ENCODE measurements around the gene HOXA2.

Gene HOXA2

GRCh38 chr7:27068259-27068658 is 34.2 kb downstream of the HOXA2 start:
- H3K27ac ChIP-seq (ENCODE audit: low read depth, low read length), result no peak overlapping the region
- H3K36me3 ChIP-seq (ENCODE audit: low read length), result no peaks in the 10 kb centered on the region
- H3K79me2 ChIP-seq (ENCODE audit: insufficient read depth, low read length), result no peaks in the 10 kb centered on the region
- H2AFZ ChIP-seq (ENCODE audit: low read depth, low read length, severe bottlenecking), result no peak overlapping the region
- no peaks in the 10 kb centered on the region for H4K20me1 ChIP-seq (ENCODE audit: low read depth, low read length)
- no peaks in the 10 kb centered on the region for H3K9me3 ChIP-seq (ENCODE audit: insufficient read depth, low read length)
- H3K27me3 ChIP-seq (ENCODE audit: low read length), result no peaks in the 10 kb centered on the region
- H3K4me2 ChIP-seq (ENCODE audit: low read depth, low read length, poor library complexity, severe bottlenecking), result no peak overlapping the region
- no peak overlapping the region for H3K4me3 ChIP-seq (ENCODE audit: insufficient read depth, low read length, poor library complexity, severe bottlenecking)
- H3K9me2 ChIP-seq (replicated peaks; ENCODE audit: insufficient read depth, low read length), result no peaks in the 10 kb centered on the region
- no peak overlapping the region for H3K9ac ChIP-seq (ENCODE audit: low read length)
- H3F3A ChIP-seq (ENCODE audit: insufficient read depth), result no peaks in the 10 kb centered on the region
- no peak for TF ChIP-seq EZH2phosphoT487 (conservative IDR thresholded peaks at IDR 0.05; ENCODE audit: low read length)
- TF ChIP-seq CTCF (IDR thresholded peaks at IDR 0.05; ENCODE audit: insufficient read depth, low read length, poor library complexity, severe bottlenecking), result no peak

GRCh38 chr7:27066148-27066547 is 36.3 kb downstream of the HOXA2 start:
- Histone ChIP-seq H2AFZ (ENCODE audit: low read depth, low read length, severe bottlenecking) (no peak overlapping the region), H3F3A (ENCODE audit: insufficient read depth) (no peaks in the 10 kb centered on the region), H3K27ac (ENCODE audit: low read depth, low read length) (no peak overlapping the region)

GRCh38 chr7:27065709-27066108 is 36.8 kb downstream of the HOXA2 start:
- H3K4me2 ChIP-seq (ENCODE audit: low read depth, low read length, poor library complexity, severe bottlenecking), result no peak overlapping the region
- H3K27me3 ChIP-seq (ENCODE audit: low read length), result no peaks in the 10 kb centered on the region
- H3K36me3 ChIP-seq (ENCODE audit: low read length), result no peaks in the 10 kb centered on the region
- TF ChIP-seq EZH2phosphoT487 (conservative IDR thresholded peaks at IDR 0.05; ENCODE audit: low read length) (no peak), CTCF (IDR thresholded peaks at IDR 0.05; ENCODE audit: insufficient read depth, low read length, poor library complexity, severe bottlenecking) (no peak)
- H4K20me1 ChIP-seq (ENCODE audit: low read depth, low read length), result no peaks in the 10 kb centered on the region
- H3K9me2 ChIP-seq (replicated peaks; ENCODE audit: insufficient read depth, low read length), result no peaks in the 10 kb centered on the region
- no peak overlapping the region for H2AFZ ChIP-seq (ENCODE audit: low read depth, low read length, severe bottlenecking)
- no peak overlapping the region for H3K4me3 ChIP-seq (ENCODE audit: insufficient read depth, low read length, poor library complexity, severe bottlenecking)
- no peaks in the 10 kb centered on the region for H3F3A ChIP-seq (ENCODE audit: insufficient read depth)
- H3K79me2 ChIP-seq (ENCODE audit: insufficient read depth, low read length), result no peaks in the 10 kb centered on the region
- H3K27ac ChIP-seq (ENCODE audit: low read depth, low read length), result no peak overlapping the region
- no peaks in the 10 kb centered on the region for H3K9me3 ChIP-seq (ENCODE audit: insufficient read depth, low read length)
- H3K9ac ChIP-seq (ENCODE audit: low read length), result no peak overlapping the region

More at GRCh38 chr7:27066148-27066547, 36.3 kb downstream of the HOXA2 start:
- Histone ChIP-seq H3K9ac (ENCODE audit: low read length) (no peak overlapping the region), H3K27me3 (ENCODE audit: low read length) (no peaks in the 10 kb centered on the region), H3K4me3 (ENCODE audit: insufficient read depth, low read length, poor library complexity, severe bottlenecking) (no peak overlapping the region), H4K20me1 (ENCODE audit: low read depth, low read length) (no peaks in the 10 kb centered on the region), H3K9me2 (replicated peaks; ENCODE audit: insufficient read depth, low read length) (no peaks in the 10 kb centered on the region), H3K9me3 (ENCODE audit: insufficient read depth, low read length) (no peaks in the 10 kb centered on the region), H3K36me3 (ENCODE audit: low read length) (no peaks in the 10 kb centered on the region), H3K4me2 (ENCODE audit: low read depth, low read length, poor library complexity, severe bottlenecking) (no peak overlapping the region), H3K79me2 (ENCODE audit: insufficient read depth, low read length) (no peaks in the 10 kb centered on the region)
- TF ChIP-seq EZH2phosphoT487 (conservative IDR thresholded peaks at IDR 0.05; ENCODE audit: low read length) (no peak), CTCF (IDR thresholded peaks at IDR 0.05; ENCODE audit: insufficient read depth, low read length, poor library complexity, severe bottlenecking) (no peak)

Data from SU-DHL-6 (cell line).